Omental fat pad (tissue), 4 donors: ENCODE measurements around the gene VASH1. TPM values are rescaled to one million over a fixed set of nuclear protein-coding genes. Genes with fewer than 3 reads are reported as not detected.
A peak's percentile ranks its signal among the peaks of the same experiment; 100 is the strongest.

ENCODE experiments used
- ATAC-seq: fragments of 150-250 bp; one replicate; pipeline ENCODE4 v1.9.1; 2016; ENCODE audit warnings: mild to moderate bottlenecking, moderate library complexity; ENCODE audit not compliant: low FRiP score
- DNase-seq: peaks from one replicate; pipeline ENCODE4 v3.0.0-alpha.2; 2019; ENCODE audit warnings: low spot score
- CTCF ChIP-seq, 3 donors: fragments of 450-650 bp; IDR thresholded peaks; one replicate each; pipeline ENCODE4 v1.5.1; 2016 to 2017; ENCODE audit warnings: antibody characterized with exemption in 3 of 3, mild to moderate bottlenecking in 3 of 3, moderate library complexity in 2 of 3
- total RNA-seq, 4 donors: library from RNA; depleted of rRNA; stranded (reverse); fragments of >200 nt; gene quantifications; one replicate each; pipeline ENCODE4 v1.1.0, GENCODE V29; 2016

Gene VASH1
- total RNA-seq, 4 donors from 2014 or later: 5.6 to 22.9 (median 11.0) TPM

DNA sequence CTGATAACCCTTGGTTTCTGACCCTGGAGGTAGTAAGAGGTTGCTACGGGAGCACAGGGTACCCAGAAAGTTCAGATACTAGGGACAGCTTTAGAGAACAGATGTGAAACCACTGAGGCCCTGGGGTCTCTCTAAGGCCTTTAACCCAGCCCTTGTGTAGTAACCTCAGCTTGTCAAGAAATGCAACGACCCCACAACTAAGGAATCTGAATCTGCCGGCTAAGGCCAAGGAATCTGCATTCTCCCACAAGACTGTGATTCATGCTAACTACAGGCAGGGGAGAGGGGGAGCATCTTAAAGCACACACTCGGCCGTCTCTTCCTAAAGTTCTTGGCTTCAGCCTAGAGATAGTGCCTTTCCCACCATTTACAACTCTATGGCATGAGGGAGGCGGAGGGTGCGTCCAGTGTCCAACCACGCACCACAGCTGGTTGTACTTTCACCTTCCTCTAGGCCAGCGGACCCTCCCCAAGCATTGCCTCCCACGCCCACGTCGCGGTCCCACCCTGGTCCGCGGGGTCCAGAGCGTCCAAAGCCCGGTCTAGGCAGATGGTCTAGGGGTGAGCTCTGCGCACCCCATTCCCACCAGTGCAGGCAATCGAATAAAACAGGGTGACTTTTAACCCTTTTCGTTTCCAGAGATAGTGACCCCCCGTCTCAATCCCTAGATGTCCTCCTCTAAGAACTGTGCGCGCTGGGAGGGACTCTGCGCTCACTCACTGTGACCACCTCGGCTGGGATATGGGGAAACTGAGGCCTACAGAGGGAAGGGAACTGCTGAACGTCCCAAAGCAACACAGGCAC lies 735 bp upstream of the VASH1 start:
- no peak for ATAC-seq
- TF ChIP-seq CTCF (IDR thresholded peaks at IDR 0.05): no peak
- no peak for DNase-seq

DNA sequence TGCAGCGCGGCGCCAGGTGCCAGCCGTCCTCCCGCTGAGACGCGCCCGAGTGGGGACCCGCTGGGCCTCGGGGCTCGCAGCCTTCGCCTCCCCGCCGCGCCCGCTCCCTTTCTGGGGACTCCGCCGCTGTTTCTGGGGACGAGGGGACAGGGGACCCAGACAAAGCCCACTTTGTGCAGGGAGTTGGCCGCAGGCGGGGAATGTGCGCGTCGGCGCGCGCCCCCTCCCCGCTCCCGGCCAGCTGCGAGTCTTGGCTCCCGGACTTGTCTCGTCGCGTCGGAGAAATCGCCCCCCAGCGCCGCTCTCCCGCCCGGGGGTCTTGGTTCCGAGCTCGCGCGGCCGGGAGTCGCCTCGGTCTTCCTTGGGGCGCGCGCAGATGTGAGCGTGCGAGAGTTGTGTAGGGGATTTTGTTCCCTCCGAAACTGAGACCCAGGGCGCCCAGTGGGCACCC lies 717 bp downstream of the VASH1 start:
- DNase-seq: no peak
- ATAC-seq: no peak
- TF ChIP-seq CTCF (IDR thresholded peaks at IDR 0.05): no peak

GRCh38 chr14:76762411-76763095 lies 1.3 kb downstream of the VASH1 start:
- no peak for DNase-seq
- no peak for ATAC-seq
- TF ChIP-seq CTCF (IDR thresholded peaks at IDR 0.05): no peak

- no peak for TF ChIP-seq CTCF (IDR thresholded peaks at IDR 0.05)
- DNase-seq (no peak), ATAC-seq (no peak)
These were observed 2.1 kb downstream of the VASH1 start for GRCh38 chr14:76763096-76764041.

DNA sequence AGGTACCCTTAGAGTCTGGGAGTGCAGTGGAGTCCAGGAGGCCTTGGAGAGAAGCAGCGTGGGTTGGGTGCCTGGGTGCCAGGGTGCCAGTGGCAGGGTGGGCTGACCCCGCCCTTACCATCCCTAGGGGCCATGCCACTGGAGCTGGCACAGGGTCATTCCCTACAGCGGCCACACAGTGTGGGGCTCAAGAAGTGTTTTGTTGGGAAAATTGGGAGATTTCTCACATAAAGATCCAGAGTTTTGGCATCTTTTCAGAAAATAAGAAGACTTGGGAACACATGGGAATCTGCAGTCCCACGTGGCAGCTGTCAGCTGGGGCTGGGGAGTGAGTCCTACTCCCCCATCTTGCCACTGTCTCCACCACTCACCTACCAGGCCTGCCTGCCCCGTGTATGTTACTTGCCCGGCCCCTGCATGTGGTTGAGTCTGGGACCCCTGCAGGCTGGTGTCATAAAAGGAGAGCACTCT lies 4.2 kb downstream of the VASH1 start:
- no peak for TF ChIP-seq CTCF (IDR thresholded peaks at IDR 0.05)
- ATAC-seq (no peak), DNase-seq (no peak)

GRCh38 chr14:76767681-76768656 lies 6.7 kb downstream of the VASH1 start:
- DNase-seq (no peak), ATAC-seq (peak; percentile 38)

More at GRCh38 chr14:76767681-76768656, 6.7 kb downstream of the VASH1 start:
- TF ChIP-seq CTCF (IDR thresholded peaks at IDR 0.05): no peak
